OCI-LY3 (cell line): ENCODE results near the gene CA12.

Experiments
- EZH2phosphoT487 ChIP-seq: fragments of 200-600 bp; shearing (Covaris generic); IDR thresholded peaks from 2 replicates; pipeline ENCODE4 v1.6.1; 2018; ENCODE audit warnings: antibody characterized with exemption, mixed run types, low read depth
- TF ChIP-seq, protein P1 (sequence below): fragments of 200-600, 300-600 bp; sonication (generic); IDR thresholded peaks from 2 replicates; pipeline ENCODE4 v1.5.1; 2014; ENCODE audit warnings: antibody characterized with exemption, low read length, low read depth

DNA sequence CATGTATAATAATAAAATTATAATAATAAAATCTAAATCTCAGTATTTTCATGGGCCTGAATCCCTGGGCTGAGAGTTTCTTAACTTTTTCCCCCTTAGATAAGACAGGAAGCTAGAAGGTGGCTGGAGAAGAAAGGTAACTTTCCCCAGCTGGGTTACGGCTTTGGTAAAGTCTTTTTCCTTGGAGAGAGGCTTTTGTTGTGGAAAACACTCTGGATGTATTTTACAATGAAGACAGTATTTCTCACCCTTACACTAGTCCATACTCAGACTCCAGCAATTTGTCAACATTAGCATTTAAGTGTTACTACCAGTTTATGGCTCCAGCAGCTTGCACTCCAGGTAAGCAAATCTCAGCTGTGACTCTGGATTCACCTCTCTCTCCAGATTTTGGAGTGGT lies 69.4 kb downstream of the CA12 start:
- TF ChIP-seq, protein P1, sequence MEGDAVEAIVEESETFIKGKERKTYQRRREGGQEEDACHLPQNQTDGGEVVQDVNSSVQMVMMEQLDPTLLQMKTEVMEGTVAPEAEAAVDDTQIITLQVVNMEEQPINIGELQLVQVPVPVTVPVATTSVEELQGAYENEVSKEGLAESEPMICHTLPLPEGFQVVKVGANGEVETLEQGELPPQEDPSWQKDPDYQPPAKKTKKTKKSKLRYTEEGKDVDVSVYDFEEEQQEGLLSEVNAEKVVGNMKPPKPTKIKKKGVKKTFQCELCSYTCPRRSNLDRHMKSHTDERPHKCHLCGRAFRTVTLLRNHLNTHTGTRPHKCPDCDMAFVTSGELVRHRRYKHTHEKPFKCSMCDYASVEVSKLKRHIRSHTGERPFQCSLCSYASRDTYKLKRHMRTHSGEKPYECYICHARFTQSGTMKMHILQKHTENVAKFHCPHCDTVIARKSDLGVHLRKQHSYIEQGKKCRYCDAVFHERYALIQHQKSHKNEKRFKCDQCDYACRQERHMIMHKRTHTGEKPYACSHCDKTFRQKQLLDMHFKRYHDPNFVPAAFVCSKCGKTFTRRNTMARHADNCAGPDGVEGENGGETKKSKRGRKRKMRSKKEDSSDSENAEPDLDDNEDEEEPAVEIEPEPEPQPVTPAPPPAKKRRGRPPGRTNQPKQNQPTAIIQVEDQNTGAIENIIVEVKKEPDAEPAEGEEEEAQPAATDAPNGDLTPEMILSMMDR, result no peak
- TF ChIP-seq EZH2phosphoT487, result no peak
